GM23248 (cell line): ENCODE data around the gene ZFYVE26.

Source experiments
- EZH2 ChIP-seq: fragments of 200-600 bp; sonication (generic); IDR thresholded peaks from 2 replicates; pipeline ENCODE4 v1.6.1; 2018; ENCODE audit warnings: antibody characterized with exemption, mild to moderate bottlenecking; ENCODE audit not compliant: insufficient read depth, poor library complexity, severe bottlenecking
- EZH2phosphoT487 ChIP-seq: fragments of 200-600 bp; sonication (generic); IDR thresholded peaks from 2 replicates; pipeline ENCODE4 v1.6.1; 2018; ENCODE audit warnings: antibody characterized with exemption, moderate library complexity, mild to moderate bottlenecking, low read depth; ENCODE audit not compliant: insufficient read depth

GRCh38 chr14:67863223-67863622 lies 46.8 kb upstream of the ZFYVE26 start:
- no peak for TF ChIP-seq EZH2
- no peak for TF ChIP-seq EZH2phosphoT487
